Ovary (tissue), 3 donors: ENCODE data around the gene NOD1.

Source experiments
- EP300 ChIP-seq: sonication (generic); formaldehyde crosslinking; IDR thresholded peaks from one replicate; pipeline ENCODE4 v1.6.1; 2017; ENCODE audit warnings: antibody characterized with exemption
- POLR2A ChIP-seq: fragments of 450-650 bp; IDR thresholded peaks from one replicate; pipeline ENCODE4 v1.6.1; 2017; ENCODE audit warnings: antibody characterized with exemption, mild to moderate bottlenecking, moderate library complexity
- TF ChIP-seq, protein P1 (sequence below), 3 donors: fragments of 450-650 bp in 2 of 3; fragments of 200-600 bp in 1 of 3; IDR thresholded peaks; one replicate each; pipeline versions ENCODE4 v1.5.1 to v1.8.0; 2016 to 2022; ENCODE audit warnings: antibody characterized with exemption in 3 of 3, mild to moderate bottlenecking in 1 of 3
- donor health status: DM: no; HTN: no; CAD: no.

DNA sequence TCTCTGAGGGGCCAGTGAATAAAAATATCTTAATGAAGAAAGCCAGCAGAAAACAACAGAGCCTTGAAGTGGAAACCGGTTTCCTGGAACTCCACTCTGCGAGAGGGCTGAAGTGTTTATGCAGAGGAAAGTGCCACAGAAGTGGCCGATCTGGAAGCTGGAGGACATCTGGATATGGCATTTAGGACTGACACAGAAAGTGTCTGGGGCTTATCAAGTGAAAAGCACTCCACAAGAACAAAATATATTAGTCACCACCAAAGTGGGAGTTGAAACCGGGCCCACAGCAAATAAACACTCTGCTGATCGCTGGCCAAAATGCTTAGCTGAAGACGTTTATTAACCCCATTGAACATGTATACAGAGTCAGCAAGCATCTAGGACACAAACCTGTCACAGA, 7.8 kb downstream of the NOD1 start:
- TF ChIP-seq, protein P1, sequence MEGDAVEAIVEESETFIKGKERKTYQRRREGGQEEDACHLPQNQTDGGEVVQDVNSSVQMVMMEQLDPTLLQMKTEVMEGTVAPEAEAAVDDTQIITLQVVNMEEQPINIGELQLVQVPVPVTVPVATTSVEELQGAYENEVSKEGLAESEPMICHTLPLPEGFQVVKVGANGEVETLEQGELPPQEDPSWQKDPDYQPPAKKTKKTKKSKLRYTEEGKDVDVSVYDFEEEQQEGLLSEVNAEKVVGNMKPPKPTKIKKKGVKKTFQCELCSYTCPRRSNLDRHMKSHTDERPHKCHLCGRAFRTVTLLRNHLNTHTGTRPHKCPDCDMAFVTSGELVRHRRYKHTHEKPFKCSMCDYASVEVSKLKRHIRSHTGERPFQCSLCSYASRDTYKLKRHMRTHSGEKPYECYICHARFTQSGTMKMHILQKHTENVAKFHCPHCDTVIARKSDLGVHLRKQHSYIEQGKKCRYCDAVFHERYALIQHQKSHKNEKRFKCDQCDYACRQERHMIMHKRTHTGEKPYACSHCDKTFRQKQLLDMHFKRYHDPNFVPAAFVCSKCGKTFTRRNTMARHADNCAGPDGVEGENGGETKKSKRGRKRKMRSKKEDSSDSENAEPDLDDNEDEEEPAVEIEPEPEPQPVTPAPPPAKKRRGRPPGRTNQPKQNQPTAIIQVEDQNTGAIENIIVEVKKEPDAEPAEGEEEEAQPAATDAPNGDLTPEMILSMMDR (IDR thresholded peaks at IDR 0.05), result no peak
- no peak for TF ChIP-seq POLR2A
- no peak for TF ChIP-seq EP300
